OCI-M1 (cell line): ENCODE results near the gene ASMTL.
"Not testable (repeated sequence)": the region's sequence is repeated elsewhere in the genome, so short reads cannot be mapped to it uniquely, and the experiment has no call there.

ENCODE experiments used
- DNase-seq: peaks from one replicate; lab custom pipeline; 2025; lab: John Stamatoyannopoulos, UW

The ASMTL gene

DNA sequence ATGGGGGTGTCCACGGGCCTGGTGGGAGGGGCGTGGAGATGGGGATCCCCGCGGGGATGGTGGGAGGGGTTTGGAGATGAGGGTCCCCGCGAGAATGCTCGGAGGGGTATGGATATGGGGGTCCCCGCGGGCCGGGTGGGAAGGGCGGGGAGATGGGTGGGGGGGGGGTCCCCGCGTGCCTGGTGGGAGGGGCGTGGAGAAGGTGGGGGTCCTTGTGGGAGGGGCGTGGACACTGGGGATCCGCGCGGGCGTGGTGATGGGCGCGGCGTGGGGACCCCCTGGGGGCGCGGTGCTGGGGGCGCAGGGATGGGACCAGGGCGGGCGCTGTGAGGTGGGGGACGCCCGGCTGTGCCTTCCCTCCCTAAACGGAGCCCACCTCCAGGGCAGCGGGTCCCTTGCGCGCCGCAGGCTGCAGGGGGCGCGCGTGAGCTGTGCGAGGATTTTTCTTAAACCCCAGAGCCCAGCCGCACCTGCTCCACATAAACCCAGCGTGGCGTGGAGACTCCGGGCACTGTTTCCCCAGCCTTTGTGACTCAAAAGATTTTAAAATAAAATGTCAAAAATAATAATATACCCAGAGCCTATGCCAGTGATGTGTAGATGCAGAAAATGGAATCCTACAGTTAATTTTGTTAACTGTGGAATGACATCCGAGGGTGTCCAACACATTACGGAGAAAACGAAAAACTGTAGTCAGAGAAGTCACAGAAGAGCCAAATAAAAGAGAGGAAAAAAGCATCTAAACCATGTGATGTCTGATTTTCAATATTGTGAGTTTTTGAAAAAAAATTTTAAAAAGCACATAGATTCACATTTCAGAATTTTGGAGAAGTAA is 1.5 kb upstream of the ASMTL start:
- DNase-seq = no peak

DNA sequence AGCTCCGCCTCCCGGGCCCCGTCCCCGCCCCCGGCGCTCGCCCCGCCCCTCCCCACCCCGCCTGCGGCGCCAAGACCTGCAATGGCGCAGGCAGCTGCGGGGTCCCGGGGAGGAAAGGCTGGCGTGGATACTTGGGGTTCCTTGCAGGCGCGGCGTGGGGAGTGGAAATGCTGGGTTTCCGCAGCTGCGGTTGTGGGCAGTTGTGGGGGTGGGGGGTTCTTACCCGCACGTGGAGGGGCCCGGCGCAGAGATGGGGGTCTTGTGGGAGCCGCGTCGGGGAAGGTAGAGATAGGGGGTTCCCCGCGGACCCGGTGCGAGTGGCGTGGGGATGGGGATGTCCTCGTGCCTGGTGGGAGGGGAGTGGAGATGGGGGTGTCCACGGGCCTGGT is 680 bp upstream of the ASMTL start:
- DNase-seq = no peak

DNA sequence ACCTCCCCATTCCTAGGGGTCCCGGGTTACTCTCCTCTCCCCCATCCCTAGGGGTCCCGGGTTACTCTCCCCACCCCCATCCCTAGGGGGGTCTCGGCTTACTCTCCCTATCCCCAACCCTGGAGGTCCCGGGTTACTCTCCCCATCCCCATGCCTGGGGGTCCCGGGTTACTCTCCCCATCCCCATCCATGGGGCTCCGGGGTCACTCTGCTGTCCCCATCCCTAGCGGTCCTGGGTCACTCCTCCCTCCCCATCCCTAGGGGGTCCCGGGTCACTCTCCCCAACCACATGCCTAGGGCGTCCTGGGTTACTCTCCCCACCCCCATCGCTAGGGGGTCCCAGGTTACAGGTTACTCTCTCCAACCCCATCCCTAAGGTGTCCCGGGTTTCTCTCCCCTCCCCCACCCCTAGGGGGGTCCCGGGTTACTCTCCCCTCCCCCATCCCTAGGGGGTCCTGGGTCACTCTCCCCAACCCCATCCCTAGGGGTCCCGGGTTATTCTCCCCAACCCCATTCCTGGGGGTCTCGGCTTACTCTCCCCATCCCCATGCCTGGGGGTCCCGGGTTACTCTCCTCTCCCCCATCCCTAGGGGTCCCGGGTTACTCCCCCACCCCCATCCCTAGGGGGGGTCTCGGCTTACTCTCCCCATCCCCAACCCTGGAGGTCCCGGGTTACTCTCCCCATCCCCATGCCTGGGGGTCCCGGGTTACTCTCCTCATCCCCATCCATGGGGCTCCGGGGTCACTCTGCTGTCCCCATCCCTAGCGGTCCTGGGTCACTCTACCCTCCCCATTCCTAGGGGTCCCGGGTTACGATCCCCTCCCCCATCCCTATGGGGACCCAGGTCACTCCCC is 821 bp downstream of the ASMTL start:
- no peak for DNase-seq

DNA sequence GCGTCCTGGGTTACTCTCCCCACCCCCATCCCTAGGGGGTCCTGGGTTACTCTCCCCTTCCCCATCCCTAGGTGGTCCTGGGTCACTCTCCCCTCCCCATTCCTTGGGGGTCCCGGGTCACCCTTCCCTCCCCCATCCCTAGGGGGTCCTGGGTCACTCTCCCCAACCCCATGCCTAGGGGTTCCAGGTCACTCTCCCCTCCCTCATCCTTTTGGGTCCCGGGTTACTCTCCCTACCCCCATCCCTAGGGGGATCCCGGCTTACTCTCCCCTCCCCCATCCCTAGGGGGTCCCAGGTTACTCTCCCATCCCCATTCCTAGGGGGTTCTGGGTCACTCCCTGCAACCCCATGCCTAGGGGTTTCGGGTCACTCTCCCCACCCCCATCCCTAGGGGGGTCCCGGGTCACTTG is 1.5 kb downstream of the ASMTL start:
- DNase-seq = no peak

DNA sequence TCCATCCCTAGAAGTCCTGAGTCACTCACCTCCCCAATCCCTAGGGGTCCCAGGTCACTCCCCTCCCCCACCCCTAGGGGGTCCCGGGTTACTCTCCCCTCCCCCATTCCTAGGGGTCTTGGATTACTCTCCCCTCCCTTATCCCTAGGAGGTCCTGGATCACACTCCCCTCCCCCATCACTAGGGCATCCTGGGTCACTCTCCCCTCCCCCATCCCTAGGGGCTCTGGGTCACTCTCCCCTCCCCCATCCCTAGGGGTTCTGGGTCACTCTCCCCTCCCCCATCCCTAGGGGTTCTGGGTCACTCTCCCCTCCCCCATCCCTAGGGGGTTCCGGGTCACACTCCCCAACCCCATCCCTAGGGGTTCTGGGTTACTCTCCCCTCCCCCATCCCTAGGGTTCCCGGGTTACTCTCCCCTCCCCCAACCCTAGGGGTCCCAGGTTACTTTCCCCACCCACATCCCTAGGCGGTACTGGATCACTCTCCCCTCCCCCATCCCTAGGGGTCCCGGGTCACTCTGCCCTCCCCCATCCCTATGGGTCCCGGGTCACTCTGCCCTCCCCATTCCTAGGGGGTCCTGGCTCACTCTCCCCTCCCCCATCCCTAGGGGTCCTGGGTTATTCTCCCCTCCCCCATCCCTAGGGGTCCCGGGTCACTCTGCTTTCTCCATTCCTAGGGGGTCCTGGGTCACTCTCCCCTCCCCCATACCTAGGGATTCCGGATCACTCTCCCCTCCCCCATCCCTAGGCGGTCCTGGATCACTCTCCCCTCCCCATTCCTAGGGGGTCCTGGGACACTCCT is 2.1 kb downstream of the ASMTL start:
- no peak for DNase-seq

DNA sequence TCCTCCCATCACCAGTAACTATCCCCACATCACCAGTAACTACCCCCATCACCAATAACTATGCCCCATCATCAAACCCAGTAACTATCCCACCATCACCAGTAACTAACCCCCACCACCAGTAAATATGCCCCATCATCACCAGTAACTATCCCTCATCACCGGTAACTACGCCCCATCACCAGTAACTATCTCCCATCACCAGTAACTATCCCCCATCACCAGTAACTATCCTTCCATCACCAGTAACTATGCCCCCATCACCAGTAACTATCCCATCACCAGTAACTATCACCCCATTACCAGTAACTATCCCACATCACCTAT is 2.9 kb downstream of the ASMTL start:
- no peak for DNase-seq

DNA sequence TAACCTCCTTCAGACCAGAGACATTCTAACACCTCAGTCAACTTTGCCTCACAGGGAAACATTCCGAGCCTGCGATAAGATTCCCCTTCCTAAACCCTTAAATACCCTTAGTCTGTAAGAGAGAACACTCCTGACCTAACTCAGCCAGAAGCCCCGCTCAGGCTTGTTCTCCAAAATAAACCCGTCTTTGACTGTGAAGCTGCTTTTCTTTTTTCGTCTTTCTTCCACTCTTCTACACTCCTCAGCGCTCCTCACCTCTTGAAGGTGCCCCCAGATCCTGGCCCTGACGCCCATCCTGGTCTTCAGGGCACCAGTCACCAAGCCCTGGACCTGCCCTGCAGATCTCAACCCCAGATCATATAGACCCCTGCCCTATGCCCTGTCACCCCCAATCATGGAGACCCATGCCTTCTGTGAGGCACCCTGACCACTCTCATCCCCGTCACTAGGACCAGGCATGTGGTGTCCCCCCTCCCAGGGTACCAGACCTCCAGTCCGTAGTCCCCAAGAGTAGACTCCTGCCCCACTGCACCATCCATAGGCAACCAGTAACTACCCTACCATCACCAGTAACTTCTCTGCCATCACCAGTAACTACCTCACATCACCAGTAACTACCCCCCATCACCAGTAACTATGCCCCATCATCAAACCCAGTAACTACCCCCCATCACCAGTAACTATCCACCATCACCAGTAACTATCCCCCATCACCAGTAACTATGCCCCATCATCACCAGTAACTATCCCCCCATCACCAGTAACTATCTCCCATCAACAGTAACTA is 3.5 kb downstream of the ASMTL start:
- no peak for DNase-seq

DNA sequence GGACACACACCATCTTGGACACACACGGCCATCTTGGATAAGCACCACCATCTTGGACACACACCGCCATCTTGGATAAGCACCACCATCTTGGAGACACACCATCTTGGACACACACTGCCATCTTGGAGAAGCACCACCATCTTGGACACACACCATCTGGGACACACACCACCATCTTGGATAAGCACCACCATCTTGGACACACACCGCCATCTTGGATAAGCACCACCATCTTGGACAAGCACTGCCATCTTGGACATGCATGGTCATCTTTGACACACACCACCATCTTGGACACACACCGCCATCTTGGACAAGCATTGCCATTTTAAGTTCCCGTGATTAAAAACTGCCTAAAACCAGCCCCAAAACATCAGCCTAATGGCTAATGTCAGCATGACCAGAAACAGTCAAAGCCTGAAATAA is 4.1 kb downstream of the ASMTL start:
- not testable (repeated sequence) for DNase-seq

DNA sequence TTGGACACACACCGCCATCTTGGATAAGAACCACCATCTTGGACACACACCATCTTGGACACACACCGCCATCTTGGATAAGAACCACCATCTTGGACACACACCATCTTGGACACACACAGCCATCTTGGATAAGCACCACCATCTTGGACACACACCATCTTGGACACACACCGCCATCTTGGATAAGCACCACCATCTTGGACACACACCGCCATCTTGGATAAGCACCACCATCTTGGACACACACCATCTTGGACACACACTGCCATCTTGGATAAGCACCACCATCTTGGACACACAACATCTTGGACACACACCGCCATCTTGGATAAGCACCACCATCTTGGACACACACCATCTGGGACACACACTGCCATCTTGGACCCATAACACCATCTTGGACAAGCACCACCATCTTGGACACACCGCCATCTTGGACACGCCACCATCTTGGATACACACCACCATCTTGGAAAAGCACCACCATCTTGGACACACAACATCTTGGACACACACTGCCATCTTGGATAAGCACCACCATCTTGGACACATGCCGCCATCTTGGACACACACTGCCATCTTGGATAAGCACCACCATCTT is 4.6 kb downstream of the ASMTL start:
- not testable (repeated sequence) for DNase-seq

DNA sequence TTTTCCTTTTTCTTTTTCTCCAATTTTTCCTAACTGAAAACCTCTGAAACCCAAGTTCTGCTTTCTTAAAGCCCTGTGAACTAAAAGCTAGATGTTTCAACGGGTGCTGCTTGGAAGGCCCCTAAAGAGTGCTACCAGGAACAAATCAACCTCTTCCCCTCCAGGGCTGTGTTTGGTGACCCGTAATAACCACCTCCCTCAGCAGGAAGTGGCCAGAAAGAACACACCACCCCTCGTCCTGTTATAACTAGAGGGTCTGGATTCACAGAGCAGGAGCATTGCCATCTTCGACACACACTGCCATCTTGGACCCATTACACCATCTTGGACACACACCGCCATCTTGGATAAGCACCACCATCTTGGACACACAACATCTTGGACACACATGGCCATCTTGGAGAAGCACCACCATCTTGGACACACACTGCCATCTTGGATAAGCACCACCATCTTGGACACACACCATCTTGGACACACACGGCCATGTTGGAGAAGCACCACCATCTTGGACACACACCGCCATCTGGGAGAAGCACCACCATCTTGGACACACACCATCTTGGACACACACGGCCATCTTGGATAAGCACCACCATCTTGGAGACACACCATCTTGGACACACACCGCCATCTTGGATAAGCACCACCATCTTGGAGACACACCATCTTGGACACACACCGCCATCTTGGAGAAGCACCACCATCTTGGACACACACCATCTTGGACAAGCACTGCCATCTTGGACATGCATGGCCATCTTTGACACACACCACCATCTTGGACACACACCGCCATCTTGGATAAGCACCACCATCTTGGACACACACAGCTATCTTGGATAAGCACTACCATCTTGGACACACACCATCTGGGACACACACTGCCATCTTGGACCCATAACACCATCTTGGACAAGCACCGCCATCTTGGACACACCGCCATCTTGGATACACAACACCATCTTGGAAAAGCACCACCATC is 5.4 kb downstream of the ASMTL start:
- DNase-seq = not testable (repeated sequence)

DNA sequence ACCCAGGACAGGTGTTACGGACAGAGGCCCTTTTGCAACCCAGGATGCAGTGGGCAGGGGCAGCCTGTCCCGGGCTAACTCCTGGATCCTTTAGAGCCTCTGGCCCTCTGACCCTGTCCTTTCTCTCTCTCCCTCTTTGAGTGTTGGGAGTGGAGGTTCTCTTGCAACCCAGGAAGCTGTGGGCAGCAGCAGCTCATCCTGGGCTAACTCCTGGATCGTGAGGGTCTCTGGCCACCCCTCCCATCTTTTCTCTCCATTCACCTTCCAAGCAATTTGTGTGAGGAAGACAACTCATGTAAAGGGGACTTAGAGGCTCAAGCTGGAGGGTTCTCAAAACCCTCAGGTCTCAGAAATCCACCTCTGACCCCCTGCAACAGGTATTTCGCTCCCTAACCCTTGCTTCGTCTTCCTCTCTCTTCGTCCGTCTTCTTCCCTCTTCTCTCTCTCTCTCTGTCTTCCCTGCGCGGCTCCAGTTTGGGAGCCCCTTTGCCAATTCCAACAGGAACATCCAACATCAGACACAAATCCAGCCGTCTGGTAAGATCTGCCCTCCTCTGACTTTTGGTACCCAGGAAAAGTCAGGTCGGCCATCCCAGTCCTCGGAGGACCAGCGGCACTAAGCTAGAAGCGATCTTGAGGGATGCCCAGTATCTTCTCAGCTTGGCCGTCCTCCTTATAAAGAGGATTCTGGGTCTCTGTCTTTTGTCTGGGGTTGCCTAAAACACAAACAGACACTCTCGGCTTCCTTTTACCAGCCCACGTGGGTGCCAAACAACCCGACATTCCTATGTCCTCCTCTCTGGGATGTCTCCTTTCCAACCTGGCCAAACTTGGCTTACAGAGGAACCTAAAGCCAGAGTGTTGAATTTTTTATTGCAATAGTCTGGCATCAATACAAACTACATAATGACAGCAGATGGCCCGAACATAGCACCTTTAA is 7.9 kb downstream of the ASMTL start:
- no peak for DNase-seq

DNA sequence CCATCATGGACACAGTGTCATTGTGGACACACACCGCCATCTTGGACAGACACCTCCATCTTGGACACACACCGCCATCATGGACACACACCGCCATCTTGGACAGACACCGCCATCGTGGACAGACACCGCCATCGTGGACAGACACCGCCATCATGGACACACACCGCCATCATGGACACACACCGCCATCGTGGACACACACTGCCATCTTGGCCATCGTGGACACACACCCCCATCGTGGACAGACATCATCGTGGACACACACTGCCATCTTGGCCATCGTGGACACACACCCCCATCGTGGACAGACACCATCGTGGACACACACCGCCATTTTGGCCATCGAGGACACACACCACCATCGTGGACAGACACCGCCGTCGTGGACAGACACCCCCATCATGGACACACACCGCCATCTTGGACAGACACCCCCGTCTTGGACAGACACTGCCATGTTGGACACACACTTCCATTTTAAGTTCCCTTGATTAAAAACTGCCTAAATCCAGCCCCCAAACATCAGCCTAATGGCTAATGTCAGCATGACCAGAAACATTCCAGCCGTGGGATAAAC is 9.1 kb downstream of the ASMTL start:
- DNase-seq = no peak

DNA sequence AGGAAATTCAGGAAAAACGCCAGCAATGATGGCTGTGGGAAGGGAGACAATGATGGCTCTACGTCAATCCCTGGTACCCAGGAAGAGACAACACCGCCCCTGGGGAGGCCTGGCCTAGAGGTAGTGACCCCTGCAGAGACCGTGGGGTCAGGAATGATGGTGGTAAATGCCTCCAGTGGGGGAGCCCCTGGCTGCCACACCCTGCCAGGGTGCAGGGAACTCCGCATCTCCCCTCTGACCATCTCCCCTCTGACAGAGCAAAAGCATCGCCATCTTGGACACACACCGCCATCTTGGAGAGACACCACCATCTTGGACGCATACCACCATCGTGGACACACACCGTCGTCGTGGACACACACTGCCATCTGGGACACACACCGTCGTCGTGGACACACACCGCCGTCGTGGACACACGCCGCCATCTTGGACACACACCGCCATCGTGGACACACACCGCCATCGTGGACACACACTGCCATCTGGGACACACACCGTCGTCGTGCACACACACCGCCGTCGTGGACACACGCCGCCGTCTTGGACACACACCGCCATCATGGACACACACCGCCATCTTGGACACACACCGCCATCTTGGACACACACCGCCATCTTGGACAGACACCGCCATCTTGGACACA is 9.9 kb downstream of the ASMTL start:
- no peak for DNase-seq

DNA sequence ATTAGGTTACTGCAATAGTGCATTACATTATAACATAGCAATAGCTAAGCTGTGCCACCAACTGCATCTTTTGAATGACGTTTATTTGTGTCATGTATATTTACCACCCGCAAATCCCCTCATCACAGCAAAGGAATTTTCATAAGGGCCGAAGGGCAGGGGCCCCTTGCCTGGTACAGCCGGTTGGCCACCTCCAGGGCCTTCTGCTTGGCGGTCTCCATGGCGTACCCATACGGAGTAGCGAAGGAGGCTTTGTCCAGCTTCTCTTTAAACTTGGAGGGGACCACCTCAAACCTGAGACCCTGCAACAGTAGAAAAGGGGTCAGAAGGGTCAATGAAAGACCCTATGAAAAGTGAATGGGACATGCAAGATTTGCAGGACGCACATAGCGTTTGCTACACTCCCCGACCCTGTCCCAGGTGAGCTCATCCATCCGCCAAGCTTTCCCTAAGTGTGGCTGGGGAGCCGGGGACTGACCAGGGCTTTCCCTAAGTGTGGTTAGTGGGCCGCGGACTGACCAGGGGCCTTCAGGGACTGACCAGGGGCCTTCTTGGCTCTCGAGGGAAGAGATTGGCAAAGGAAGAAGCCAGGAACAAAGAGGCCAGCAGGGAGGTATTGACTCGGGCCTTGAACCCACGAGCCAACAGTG is 10.6 kb downstream of the ASMTL start:
- no peak for DNase-seq

DNA sequence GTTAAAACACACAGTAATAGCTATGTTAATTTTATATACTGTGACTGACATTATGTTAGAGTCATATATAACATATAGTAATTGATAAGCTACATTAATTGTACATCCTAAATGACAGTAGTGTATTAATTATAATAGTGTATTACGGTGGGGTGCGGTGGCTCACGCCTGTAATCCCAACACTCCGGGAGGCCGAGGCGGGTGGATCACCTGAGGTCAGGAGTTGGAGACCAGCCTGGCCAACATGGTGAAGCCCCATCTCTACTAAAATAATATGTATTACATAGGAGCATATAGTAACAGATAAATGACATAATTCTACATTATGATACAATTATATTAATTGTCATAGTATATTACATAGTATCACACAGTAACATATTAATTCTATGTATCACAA is 12.2 kb downstream of the ASMTL start:
- no peak for DNase-seq

DNA sequence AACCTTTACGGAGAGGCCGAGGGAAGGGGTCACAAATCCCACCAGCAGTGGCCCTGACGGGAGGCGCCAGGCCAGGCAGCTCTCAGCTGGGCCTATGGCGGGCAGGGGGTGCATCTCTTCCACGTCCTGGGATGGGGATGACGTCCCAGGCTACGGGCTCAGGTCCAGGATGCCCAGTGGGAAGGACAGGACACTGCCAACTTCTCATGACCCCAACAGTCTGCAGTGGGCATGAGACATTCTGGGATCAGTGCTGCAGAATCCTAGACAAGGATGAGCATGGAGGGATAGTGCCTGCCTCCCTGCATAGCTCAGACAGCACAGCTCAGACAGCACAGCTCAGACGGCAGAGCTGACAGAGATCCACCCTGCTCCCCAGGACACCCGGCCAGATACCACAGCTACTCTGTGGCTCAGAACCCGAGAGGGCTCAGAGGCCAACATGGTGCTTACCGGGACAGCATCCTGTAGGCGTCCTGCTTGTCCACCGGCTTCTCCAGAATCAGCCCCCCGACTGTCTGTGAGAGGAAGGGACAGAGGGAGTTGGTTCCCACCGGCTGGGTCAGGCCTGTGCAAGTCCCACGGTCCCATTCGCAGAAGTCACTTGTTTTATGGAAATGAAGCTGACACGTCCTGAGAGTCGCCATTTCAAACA is 17.3 kb downstream of the ASMTL start:
- DNase-seq = no peak

DNA sequence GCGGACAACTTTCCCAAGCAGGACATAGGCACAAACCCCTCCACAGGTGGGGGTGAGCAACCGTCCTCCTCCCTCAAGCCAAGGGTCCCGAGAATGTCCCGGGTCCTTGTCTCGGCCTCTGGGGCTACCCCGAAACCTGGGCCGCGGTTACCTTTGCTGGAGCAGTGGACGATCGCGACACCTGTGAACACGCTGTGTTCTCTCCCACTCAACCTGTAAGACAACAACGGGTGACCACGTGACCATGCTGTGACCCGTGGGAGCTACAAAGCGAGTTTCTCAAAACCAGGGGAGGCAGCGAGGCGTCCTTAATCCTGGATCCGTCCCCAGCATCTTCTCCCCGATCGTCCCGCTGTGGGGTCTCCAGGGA is 17.9 kb downstream of the ASMTL start:
- no peak for DNase-seq
